WTC11 (cell line): ENCODE data around the gene MAPRE2. TPM values are rescaled to one million over a fixed set of nuclear protein-coding genes. Genes with fewer than 3 reads are reported as not detected.
A peak's percentile ranks its signal among the peaks of the same experiment; 100 is the strongest.

Source experiments
- ATAC-seq: fragments of 200-7000 bp; cut with Tn5 transposase; 2 replicates; pipeline ENCODE4 v1.10.0; 2021; ENCODE audit warnings: mild to moderate bottlenecking, moderate library complexity
- CTCF ChIA-PET: fragments of 300-600 bp; sonication (Branson Sonifier 250); formaldehyde crosslinking; loops from one replicate; lab custom pipeline; 2021; ENCODE audit warnings: antibody characterized with exemption; lab: Charles Lee
- POLR2A ChIA-PET: fragments of 350-600 bp; sonication (Branson Sonifier 250); formaldehyde crosslinking; loops from one replicate; lab custom pipeline; 2021; ENCODE audit warnings: antibody characterized with exemption; lab: Charles Lee
- DNase-seq: peaks from one replicate; pipeline ENCODE4 v3.0.0; 2021; ENCODE audit warnings: low spot score
- H3K27ac Mint-ChIP-seq: 2 replicates; pipeline ENCODE4 v1.8.0; 2021; ENCODE audit warnings: mixed read lengths
- H3K27me3 Mint-ChIP-seq: 2 replicates; pipeline ENCODE4 v1.8.0; 2021; ENCODE audit warnings: low read depth, mild to moderate bottlenecking, moderate library complexity, mixed read lengths
- H3K36me3 Mint-ChIP-seq: 2 replicates; pipeline ENCODE4 v1.8.0; 2021; ENCODE audit warnings: mixed read lengths
- H3K4me1 Mint-ChIP-seq: 2 replicates; pipeline ENCODE4 v1.8.0; 2022; ENCODE audit warnings: mixed read lengths
- H3K4me3 Mint-ChIP-seq: 2 replicates; pipeline ENCODE4 v1.8.0; 2021; ENCODE audit warnings: mild to moderate bottlenecking, moderate library complexity, mixed read lengths
- H3K9me3 Mint-ChIP-seq: 2 replicates; pipeline ENCODE4 v1.8.0; 2021; ENCODE audit warnings: mixed read lengths
- CREB1 ChIP-seq: sonication (generic); formaldehyde crosslinking; IDR thresholded peaks from 2 replicates; pipeline ENCODE4 v1.8.0; 2023; ENCODE audit warnings: mild to moderate bottlenecking, missing genetic modification reagents
- FOXK1 ChIP-seq: sonication (generic); formaldehyde crosslinking; IDR thresholded peaks from 2 replicates; pipeline ENCODE4 v1.8.0; 2022; ENCODE audit warnings: mild to moderate bottlenecking, moderate library complexity, missing genetic modification reagents
- FOXP1 ChIP-seq: sonication (generic); formaldehyde crosslinking; IDR thresholded peaks from 2 replicates; pipeline ENCODE4 v1.8.0; 2022; ENCODE audit warnings: missing genetic modification reagents, mild to moderate bottlenecking, moderate library complexity, borderline replicate concordance
- GABPB1 ChIP-seq: sonication (generic); formaldehyde crosslinking; IDR thresholded peaks from 2 replicates; pipeline ENCODE4 v1.8.1; 2023; ENCODE audit warnings: mild to moderate bottlenecking, missing genetic modification reagents
- GTF2I ChIP-seq: fragments of 250-450 bp; sonication (Bioruptor Pico); conservative IDR thresholded peaks from 2 replicates; pipeline ENCODE4 v1.4.0; 2021; ENCODE audit warnings: mild to moderate bottlenecking
- HMGXB4 ChIP-seq: sonication (generic); formaldehyde crosslinking; IDR thresholded peaks from 2 replicates; pipeline ENCODE4 v1.8.1; 2023; ENCODE audit warnings: mild to moderate bottlenecking, moderate library complexity, missing genetic modification reagents
- JAZF1 ChIP-seq: fragments of 250-450 bp; sonication (Bioruptor Pico); IDR thresholded peaks from 2 replicates; pipeline ENCODE4 v1.9.0; 2021; ENCODE audit warnings: moderate library complexity, mild to moderate bottlenecking, inconsistent platforms
- JUN ChIP-seq: sonication (generic); formaldehyde crosslinking; IDR thresholded peaks from 2 replicates; pipeline ENCODE4 v1.8.0; 2023; ENCODE audit warnings: mild to moderate bottlenecking, missing genetic modification reagents
- MYBL2 ChIP-seq: sonication (generic); formaldehyde crosslinking; IDR thresholded peaks from 2 replicates; pipeline ENCODE4 v1.8.1; 2023; ENCODE audit warnings: mild to moderate bottlenecking, moderate library complexity, missing genetic modification reagents
- RELA ChIP-seq: sonication (generic); formaldehyde crosslinking; IDR thresholded peaks from 2 replicates; pipeline ENCODE4 v1.8.1; 2022; ENCODE audit warnings: missing genetic modification reagents, mild to moderate bottlenecking, borderline replicate concordance
- SMAD3 ChIP-seq: sonication (generic); formaldehyde crosslinking; IDR thresholded peaks from 2 replicates; pipeline ENCODE4 v1.8.0; 2022; ENCODE audit warnings: missing genetic modification reagents, mild to moderate bottlenecking, borderline replicate concordance
- SP1 ChIP-seq: sonication (generic); formaldehyde crosslinking; conservative IDR thresholded peaks from 2 replicates; pipeline ENCODE4 v1.8.1; 2022; ENCODE audit warnings: missing genetic modification reagents
- TCF7 ChIP-seq: sonication (generic); formaldehyde crosslinking; IDR thresholded peaks from 2 replicates; pipeline ENCODE4 v1.8.0; 2022; ENCODE audit warnings: mild to moderate bottlenecking, low read depth, missing genetic modification reagents, moderate library complexity
- TEAD1 ChIP-seq: sonication (generic); formaldehyde crosslinking; IDR thresholded peaks from 2 replicates; pipeline ENCODE4 v1.8.0; 2022; ENCODE audit warnings: mild to moderate bottlenecking, missing genetic modification reagents
- TP53 ChIP-seq: sonication (generic); formaldehyde crosslinking; IDR thresholded peaks from 2 replicates; pipeline ENCODE4 v1.8.1; 2023; ENCODE audit warnings: mild to moderate bottlenecking, missing genetic modification reagents
- ZNF138 ChIP-seq: sonication (generic); formaldehyde crosslinking; conservative IDR thresholded peaks from 2 replicates; pipeline ENCODE4 v1.8.1; 2022; ENCODE audit warnings: mild to moderate bottlenecking, moderate library complexity, missing genetic modification reagents
- ZNF416 ChIP-seq: fragments of 250-450 bp; sonication (Bioruptor Pico); IDR thresholded peaks from 2 replicates; pipeline ENCODE4 v1.9.0; 2021; ENCODE audit warnings: mild to moderate bottlenecking, inconsistent platforms
- total RNA-seq: library from RNA; stranded (reverse); gene quantifications from 3 replicates; pipeline ENCODE4 v1.2.3, GENCODE V29; 2021
- TF ChIP-seq, protein P1 (sequence below): sonication (generic); formaldehyde crosslinking; IDR thresholded peaks from 2 replicates; pipeline ENCODE4 v1.8.1; 2023; ENCODE audit warnings: mild to moderate bottlenecking, missing genetic modification reagents
- TF ChIP-seq, protein P2 (sequence below): fragments of 250-450 bp; sonication (Bioruptor Pico); conservative IDR thresholded peaks from 2 replicates; pipeline ENCODE4 v1.9.0; 2021; ENCODE audit warnings: mild to moderate bottlenecking
- TF ChIP-seq, protein P3 (sequence below): sonication (generic); formaldehyde crosslinking; IDR thresholded peaks from 2 replicates; pipeline ENCODE4 v1.8.1; 2023; ENCODE audit warnings: mild to moderate bottlenecking, missing genetic modification reagents, borderline replicate concordance

The MAPRE2 gene
- total RNA-seq, 1 experiment from 2014 or later = 20.4 TPM

DNA sequence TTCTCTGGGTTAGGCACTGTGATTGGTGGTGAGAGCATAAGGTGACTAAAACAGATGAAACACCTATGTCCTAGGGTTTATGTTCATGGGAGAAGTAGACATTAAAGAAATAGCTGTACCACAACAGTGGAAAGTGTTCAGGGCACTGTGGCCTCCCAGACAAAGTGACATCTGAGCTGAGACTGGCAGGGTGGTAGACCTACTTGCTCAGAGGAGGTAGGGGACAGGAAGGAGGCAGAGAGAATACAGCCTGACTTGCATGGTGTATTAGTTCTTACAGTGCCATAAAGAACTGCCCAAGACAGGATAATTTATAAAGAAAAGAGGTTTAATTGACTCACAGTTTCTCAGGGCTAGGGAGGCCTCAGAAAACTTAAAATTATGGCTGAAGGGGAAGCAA is 82.6 kb downstream of the MAPRE2 start (continued):
- TF ChIP-seq JAZF1 (CRISPR knock-in tag) (no peak), ZNF138 (no peak), MYBL2 (no peak)
- TF ChIP-seq, protein P1, sequence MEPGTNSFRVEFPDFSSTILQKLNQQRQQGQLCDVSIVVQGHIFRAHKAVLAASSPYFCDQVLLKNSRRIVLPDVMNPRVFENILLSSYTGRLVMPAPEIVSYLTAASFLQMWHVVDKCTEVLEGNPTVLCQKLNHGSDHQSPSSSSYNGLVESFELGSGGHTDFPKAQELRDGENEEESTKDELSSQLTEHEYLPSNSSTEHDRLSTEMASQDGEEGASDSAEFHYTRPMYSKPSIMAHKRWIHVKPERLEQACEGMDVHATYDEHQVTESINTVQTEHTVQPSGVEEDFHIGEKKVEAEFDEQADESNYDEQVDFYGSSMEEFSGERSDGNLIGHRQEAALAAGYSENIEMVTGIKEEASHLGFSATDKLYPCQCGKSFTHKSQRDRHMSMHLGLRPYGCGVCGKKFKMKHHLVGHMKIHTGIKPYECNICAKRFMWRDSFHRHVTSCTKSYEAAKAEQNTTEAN (CRISPR knock-in tag) = no peak

GRCh38 chr18:35127201-35127600 is 86.0 kb downstream of the MAPRE2 start:
- TF ChIP-seq, protein P2, sequence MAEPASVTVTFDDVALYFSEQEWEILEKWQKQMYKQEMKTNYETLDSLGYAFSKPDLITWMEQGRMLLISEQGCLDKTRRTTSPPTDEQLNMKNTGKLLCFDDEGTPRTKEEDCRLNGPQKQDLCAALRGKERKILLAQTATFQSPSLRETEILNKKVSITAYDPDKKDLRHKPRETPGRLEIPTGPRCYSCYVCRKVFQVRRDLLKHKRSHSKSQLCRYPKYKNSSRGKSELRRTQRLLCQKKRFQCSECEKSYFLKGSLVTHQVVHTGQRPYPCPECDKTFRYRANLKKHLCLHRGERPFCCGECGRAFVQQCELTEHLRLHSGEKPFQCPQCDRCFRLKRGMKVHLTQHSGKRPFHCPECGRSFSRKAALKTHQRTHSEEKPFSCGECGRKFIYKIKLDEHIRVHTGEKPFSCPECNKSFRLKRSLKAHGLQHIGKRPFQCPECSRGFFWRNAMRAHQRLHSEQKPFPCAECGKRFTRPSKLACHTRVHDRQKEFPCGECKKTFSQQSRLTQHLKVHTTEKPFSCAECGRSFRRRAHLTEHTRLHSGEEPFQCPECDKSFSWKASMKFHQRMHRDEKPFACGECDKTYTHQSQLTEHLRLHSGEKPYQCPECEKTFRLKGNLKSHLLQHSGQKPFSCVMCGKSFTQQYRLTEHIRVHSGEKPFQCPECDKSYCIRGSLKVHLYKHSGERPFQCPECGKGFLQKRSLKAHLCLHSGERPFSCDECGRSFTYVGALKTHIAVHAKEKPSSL (CRISPR knock-in tag) = no peak
- TF ChIP-seq SMAD3 (CRISPR knock-in tag) = no peak
- no peak for TF ChIP-seq JAZF1 (CRISPR knock-in tag)
- TF ChIP-seq JUN (CRISPR knock-in tag) = no peak
- no peak for TF ChIP-seq FOXK1
- TF ChIP-seq GABPB1 (CRISPR knock-in tag) = no peak
- no peak for TF ChIP-seq HMGXB4 (CRISPR knock-in tag)
- TF ChIP-seq GTF2I (CRISPR knock-in tag) = no peak
- no peak for TF ChIP-seq SP1 (CRISPR knock-in tag)
- no peak for TF ChIP-seq TEAD1 (CRISPR knock-in tag)
- TF ChIP-seq, all 79 proteins: peak for 0
- peak; percentile 44 for DNase-seq
- CTCF ChIA-PET = interaction anchor here (0.6 to 2.2 kb wide), 24 partner anchors 9 to 269 kb away, joined by 3 to 37 read pairs (median 4); partner anchors contain the start of gene MAPRE2
- POLR2A ChIA-PET = no interaction called here
- peaks cover 8% of the 10 kb centered on the region for H3K9me3 Mint-ChIP-seq
- peaks cover 11% of the 10 kb centered on the region for H3K4me1 Mint-ChIP-seq
- H3K27ac Mint-ChIP-seq = no peak overlapping the region
- H3K36me3 Mint-ChIP-seq = peaks cover 6% of the 10 kb centered on the region; the same call in 1 of the 2 replicates
- ATAC-seq = peak; percentile 88
- no peak overlapping the region for H3K4me3 Mint-ChIP-seq
- H3K27me3 Mint-ChIP-seq = no peaks in the 10 kb centered on the region

- H3K4me1 Mint-ChIP-seq = no peaks in the 10 kb centered on the region
- no peak overlapping the region for H3K27ac Mint-ChIP-seq
- ChIA-PET CTCF (interaction anchor here (2.1 kb wide), 1 partner anchor 15 kb away, joined by 18 read pairs; no protein-coding TSS in a partner anchor), POLR2A (no interaction called here)
- H3K27me3 Mint-ChIP-seq = no peaks in the 10 kb centered on the region
- peaks cover 7% of the 10 kb centered on the region for H3K9me3 Mint-ChIP-seq
- DNase-seq (no peak), ATAC-seq (no peak)
- H3K4me3 Mint-ChIP-seq = no peak overlapping the region
- peaks cover 6% of the 10 kb centered on the region; the same call in 1 of the 2 replicates for H3K36me3 Mint-ChIP-seq
- TF ChIP-seq TCF7 (CRISPR knock-in tag) (no peak), FOXP1 (CRISPR knock-in tag) (no peak), RELA (CRISPR knock-in tag) (no peak), TP53 (no peak), CREB1 (CRISPR knock-in tag) (no peak), ZNF416 (CRISPR knock-in tag) (no peak)
- TF ChIP-seq, protein P2 (CRISPR knock-in tag) = no peak
- TF ChIP-seq, protein P3, sequence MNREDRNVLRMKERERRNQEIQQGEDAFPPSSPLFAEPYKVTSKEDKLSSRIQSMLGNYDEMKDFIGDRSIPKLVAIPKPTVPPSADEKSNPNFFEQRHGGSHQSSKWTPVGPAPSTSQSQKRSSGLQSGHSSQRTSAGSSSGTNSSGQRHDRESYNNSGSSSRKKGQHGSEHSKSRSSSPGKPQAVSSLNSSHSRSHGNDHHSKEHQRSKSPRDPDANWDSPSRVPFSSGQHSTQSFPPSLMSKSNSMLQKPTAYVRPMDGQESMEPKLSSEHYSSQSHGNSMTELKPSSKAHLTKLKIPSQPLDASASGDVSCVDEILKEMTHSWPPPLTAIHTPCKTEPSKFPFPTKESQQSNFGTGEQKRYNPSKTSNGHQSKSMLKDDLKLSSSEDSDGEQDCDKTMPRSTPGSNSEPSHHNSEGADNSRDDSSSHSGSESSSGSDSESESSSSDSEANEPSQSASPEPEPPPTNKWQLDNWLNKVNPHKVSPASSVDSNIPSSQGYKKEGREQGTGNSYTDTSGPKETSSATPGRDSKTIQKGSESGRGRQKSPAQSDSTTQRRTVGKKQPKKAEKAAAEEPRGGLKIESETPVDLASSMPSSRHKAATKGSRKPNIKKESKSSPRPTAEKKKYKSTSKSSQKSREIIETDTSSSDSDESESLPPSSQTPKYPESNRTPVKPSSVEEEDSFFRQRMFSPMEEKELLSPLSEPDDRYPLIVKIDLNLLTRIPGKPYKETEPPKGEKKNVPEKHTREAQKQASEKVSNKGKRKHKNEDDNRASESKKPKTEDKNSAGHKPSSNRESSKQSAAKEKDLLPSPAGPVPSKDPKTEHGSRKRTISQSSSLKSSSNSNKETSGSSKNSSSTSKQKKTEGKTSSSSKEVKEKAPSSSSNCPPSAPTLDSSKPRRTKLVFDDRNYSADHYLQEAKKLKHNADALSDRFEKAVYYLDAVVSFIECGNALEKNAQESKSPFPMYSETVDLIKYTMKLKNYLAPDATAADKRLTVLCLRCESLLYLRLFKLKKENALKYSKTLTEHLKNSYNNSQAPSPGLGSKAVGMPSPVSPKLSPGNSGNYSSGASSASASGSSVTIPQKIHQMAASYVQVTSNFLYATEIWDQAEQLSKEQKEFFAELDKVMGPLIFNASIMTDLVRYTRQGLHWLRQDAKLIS = no peak
These were observed 87.5 kb downstream of the MAPRE2 start for GRCh38 chr18:35128675-35129074.
